ENCODE data around the gene RNF212.

The RNF212 gene

DNA sequence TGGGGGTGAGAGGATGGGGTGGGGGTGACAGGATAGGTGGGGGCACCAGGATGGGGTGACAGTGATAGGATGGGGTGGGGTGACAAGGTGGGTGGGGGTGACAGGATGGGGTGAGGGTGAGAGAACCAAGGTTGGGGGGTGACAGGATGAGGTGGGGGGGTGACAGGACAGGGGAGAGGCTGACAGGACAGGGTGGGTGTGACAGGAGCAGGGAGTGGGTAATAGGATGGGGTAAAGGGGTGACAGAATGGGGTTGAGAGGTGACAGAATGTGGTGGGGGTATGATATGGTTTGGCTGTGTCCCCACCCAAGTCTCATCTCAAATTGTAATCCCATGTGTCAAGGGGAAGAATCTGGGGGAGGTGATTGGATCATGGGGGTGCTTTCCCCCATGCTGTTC, 26.0 kb downstream of the RNF212 start:
- DNase-seq: no peak

- no peak for DNase-seq
Measured at GRCh38 chr4:1086011-1086410, 27.4 kb downstream of the RNF212 start.

DNA sequence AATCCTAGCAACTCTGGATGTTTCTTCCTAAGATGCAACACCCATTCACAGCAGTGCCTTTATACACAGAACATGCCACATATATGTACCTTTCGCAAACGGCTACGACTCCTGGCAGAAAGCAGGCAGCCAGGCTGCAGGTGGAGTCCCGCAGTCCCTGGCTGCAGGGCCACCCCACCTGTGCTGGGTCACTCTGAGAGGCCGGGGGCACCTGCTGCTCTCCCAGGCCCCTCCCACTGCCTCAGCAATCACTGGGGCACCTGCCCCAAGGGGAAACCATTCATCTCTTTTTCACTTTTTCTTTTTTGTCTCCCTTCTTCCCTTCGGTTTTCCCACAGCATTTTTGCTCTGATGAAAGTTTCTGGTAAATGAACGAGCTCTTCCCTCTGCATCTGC, 28.0 kb downstream of the RNF212 start:
- no peak for DNase-seq

- no peak for DNase-seq
Measured at GRCh38 chr4:1084796-1085403, 28.5 kb downstream of the RNF212 start.

- DNase-seq: no peak
Measured at GRCh38 chr4:1084394-1084793, 29.0 kb downstream of the RNF212 start.

DNA sequence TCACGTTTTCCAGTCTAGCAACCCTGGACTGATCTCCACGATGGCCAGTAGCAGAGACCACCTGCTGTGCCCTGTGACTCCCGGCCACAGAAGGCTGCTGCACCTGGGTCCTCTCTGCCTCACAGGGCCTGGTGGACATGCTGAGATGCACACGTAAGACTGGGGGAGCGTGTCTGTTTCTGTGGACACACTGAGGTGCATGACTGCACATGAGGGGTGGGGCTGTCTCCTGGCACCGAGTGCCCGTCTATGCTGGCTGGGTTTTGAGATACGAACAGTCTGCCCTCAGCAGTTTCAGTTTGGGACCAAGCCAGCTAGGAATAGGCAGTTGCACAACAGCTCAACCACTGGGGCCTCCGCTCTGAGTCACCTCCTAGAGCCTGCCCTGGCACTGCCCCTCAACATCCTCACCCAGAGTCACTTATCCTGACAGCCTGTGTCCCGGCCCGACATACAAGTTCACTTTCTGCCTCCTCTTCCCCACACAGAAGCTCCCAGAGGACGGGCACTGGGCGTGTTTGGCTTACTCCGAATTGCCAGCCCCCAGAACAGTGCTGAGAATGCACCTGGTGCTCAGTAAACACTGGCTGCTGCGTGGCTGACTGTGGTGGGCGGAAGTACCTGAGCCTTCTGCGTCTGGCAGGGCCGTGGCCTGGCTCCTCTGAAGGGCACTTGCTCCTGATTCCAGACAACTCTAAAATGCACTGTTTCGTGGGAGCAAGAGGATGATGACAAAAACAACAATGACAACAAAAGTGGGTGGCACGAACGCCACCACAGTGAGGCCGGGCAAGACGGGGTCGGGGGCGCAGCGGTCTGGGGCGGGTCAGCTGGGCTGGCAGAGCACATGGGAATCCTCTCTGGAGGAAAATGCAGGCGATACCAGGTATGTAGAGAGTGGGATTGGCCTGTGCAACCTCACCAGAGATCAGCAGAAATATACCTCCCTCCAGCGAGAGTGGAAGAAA, 30.9 kb downstream of the RNF212 start:
- DNase-seq: peak; percentile 93

GRCh38 chr4:1081689-1082040, 31.7 kb downstream of the RNF212 start:
- peak; percentile 48 for DNase-seq

DNA sequence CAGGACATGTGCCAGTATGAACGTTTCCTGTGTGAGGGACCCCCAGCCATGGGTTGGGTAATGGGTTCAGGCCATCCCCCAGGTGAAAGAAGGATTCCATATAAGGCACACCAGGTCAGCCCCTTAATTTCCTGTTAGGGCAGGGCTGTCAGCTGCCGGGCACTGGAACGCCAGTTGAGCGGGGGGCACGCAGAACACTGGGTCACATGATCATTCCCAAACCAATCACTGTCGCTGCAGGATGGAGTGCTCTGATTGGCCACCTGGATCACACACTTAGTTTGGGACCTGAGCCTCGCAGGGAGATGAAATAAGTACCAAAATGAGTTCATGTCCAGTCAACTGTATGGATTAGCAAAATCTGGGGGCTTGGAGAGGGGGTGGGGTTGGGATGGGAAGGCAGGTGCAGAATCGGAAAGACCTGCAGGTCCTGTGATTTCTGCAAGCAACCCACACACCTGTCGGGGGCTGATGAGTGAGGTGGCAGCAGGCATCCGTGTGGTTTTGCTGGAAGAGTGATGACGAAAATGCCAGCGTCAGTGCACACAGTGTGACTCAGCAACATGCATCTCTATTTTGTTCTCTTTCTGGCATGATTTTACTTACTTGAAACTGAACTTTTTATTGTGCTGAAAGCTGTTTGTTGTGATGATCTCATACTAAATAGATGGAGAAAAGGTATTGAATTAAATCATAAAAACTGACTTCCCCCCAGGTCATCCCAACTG, 32.2 kb downstream of the RNF212 start:
- peak; percentile 42 for DNase-seq

DNA sequence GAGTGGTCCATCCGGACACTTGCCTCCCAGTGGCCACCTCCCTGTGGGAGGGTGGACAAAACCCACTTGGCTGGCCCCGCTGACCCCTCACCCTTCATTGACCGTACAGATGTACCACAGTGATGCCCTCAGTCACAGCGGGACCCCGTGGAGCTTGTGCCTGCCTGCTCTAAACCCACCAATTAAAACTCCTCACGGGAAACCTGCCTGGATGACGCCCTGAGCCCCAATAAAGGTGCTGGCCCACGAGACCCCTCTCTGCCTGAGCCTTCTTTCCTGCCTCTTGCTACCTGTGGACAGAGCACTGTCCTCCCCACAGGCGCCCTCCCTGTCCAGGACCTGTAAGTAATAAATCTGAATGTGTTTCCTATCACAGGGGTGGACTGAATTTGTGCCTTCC, 32.9 kb downstream of the RNF212 start:
- no peak for DNase-seq

DNA sequence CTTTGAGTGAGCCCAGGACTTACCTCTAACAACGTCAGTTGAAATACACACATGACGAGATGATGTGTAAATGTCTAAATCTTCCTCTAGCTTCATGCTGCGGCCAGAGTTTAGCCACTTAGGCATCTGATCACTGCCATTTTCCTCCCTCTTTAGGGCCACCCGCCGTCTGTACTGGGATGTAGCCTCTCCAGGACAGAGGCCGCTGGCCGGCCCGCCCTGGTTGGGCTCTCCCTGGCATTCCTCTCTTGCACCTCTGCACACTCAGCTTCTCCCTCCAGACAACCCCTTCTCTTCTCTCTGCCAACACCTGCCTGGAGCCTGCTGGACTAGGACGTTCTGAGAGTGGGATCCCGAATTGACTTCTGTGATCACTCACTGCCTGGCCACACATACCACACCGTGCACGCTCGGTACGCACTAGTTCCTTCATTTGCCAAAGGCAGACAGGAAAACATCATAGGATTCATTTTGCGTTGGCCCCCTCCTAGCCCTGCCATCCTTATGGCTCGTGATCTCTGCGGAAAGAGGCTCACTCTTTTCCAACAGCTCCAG, 33.6 kb downstream of the RNF212 start:
- no peak for DNase-seq

DNA sequence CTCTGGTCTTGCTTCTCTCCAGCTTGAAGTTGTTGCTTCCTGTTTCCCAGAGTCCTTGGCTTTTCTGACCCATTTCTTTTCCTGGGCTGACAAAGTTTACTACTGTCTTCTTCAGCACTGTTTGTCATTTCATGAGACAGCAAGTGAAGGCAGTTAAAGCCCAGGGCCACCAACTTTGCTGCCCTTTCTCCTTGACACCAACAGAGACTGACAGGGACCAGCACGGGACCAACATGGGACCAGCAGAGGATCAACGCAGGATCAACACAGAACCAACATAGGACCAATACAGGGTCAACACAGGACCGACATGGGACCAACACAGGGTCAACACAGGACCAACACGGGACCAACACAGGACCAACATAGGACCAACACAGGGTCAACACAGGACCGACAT, 34.9 kb downstream of the RNF212 start:
- no peak for DNase-seq

DNA sequence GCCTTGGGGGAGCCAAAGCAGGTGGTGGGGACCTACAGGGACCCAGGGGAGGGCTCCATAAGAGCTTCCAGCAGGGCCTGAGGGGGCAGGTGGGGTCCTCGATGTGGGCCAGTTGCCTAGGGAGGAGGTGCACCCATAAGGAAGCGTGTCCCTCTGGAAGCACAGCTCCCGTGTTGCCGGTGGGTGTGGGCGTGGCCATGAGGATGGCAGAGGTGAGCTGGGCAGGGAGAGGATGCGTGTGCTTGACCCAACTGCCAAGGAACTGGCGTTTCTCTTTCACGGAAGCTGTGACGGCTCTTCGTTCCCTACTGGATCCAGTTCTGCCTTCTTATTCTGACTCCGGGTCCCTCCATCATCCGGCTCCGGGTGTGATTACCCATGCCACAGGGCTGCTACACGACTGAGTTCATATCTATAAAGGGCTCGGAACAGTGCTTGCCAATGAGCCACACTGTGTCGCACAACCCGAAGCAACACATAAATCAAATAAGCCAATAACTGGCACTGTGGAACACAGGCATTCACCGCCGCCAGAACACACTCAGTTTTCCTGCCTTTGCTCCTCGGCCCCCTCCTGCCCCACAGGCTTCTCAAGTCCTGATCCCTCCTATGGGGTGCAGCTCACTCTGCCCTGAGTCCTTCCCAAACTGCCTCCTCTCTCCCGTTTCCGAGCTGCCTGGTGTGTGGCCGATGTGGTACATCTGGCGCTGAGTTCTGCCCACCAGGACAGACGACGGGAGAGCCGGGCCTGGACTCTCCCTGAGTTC, 35.5 kb downstream of the RNF212 start:
- DNase-seq: no peak

DNA sequence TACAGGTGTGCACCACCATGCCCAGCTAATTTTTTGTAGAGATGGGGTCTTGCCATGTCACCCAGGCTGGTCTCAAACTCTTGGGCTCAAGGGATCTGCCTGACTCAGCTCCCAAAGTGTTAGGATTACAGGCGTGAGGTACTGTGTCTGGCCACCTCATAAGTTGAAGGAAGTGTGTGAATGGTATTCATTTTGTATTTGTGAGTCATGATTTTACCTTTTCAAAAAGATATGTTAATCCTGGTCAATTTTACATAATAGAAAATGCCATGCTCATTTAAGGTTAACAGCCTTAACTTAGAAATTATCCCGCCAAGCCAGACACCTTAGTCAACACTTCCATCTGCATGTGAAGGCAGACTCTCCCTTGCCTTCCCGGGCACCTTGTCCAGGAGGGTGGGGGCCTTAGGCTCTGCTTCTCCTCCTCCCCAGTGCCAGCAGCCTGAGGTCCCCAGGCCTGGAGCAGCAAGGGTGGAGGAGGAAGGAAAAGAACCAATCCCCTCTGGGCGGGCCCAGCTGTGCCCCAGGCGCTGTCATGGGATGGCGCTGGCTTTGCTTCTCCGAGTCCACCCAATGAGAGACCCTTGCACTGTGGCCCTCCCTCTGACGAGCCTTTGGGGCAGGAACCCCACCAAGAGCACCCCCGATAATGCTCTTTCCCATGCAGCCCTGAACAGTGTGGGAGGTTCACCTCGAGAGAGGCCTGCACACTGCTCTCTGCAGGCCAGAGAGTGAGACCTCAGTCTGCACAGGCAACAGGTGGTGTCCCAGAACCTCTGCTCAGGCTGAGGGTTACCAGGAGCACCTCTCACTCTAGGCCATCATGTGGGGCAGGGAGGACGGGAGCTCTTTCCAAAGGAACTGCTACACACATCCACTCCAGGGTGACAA, 37.3 kb downstream of the RNF212 start:
- no peak for DNase-seq

DNA sequence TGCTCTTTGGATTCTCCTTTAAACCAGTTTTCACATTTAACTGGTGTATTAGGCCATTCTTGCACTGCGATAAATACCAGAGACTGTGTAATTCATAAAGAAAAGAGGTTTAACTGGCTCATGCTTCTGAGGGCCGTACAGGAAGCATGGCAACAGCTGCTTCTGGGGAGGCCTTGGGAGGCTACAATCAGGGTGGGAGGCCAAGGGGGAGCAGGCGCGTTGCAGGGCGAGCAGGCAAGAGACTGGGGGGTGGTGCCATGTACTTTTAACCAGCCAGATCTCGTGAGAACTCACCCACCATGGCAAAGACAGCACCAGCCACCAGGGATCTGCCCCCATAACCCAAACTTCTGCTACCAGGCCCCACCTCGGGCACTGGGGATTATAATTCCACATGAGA, 38.1 kb downstream of the RNF212 start:
- no peak for DNase-seq

GRCh38 chr4:1074077-1074476, 39.3 kb downstream of the RNF212 start:
- no peak for DNase-seq

DNA sequence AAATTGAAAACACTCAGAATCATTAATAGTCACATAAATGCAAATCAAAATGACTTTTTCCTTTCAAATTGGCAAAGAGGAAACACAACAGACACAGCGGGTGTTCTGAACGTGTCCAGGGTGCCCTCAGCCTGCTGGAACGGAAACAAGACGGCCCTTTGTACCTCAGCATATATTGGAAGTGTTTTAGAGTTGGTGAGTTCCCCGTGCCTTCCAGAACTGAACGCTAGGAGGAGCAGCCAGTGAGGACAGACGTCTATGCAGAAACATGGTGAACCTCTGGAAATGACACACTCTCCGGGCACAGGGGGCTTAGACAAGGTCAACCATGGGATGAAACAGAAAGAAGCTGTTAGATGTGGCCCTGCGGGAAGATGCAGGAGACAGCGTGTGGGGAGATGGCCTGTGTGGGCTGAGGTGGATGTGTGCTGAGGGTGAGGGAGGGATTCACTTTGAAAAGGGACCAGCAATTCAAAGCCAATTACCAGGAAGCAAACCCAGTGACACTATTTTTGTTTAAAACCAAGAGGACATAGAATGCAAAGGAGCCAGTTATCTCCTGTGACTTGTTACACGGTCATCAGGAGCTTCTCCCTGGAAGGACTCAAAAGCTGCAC, 40.4 kb downstream of the RNF212 start:
- DNase-seq: peak; percentile 64

DNA sequence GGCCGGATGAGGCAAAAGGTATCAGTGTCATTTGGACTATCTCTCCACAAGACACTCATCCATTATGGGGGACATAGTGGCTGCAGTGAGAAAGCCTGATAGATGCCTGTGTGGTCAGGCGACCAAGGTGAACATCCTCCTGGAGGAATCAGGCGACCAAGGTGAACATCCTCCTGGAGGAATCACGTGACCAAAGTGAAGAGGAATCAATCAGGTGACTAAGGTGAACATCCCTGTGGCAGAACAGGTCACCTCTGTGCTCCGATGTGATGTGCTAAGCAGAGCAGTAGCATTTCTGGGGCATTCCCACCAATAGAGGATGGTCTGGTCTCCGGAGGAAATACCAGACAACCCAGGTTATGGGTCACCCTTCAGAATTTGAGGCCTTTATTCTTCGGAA, 44.0 kb downstream of the RNF212 start:
- DNase-seq: no peak

- no peak for DNase-seq
Measured at GRCh38 chr4:1065732-1066131, 47.6 kb downstream of the RNF212 start.

DNA sequence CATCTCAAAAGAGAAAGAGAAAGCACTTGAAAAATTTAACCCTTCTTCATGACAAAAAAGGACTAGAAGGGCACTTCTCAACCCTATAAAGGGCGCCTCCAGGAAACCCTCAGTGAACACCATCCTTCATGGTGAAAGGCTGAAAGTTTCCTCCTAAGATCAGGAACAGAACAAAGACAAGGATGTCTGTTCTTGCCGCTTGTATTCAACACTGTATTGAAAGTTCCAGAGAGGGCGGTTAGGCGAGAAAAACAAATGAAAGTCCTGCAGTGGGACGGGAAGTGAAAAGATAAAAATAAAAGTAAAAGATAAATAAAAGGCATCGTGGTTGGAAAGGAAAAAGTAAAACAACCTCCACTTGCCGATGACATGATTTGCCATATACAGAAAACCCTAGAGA, 50.9 kb downstream of the RNF212 start:
- DNase-seq: no peak

GRCh38 chr4:1061760-1062159, 51.6 kb downstream of the RNF212 start:
- no peak for DNase-seq

- DNase-seq: no peak
Measured at GRCh38 chr4:1061056-1061700, 52.2 kb downstream of the RNF212 start.

Measured in MV-4-11 (cell line).